Colonic mucosa (tissue), 4 donors: ENCODE results near the gene MTRFR. TPM values are rescaled to one million over a fixed set of nuclear protein-coding genes. Genes with fewer than 3 reads are reported as not detected.

Experiments used
- DNase-seq: peaks from one replicate; pipeline ENCODE4 v3.0.0-alpha.2; 2020
- H3K27ac ChIP-seq: fragments of 200-600 bp; one replicate; pipeline ENCODE4 v1.8.0; 2021
- H3K27me3 ChIP-seq: fragments of 200-600 bp; one replicate; pipeline ENCODE4 v1.8.0; 2021
- H3K36me3 ChIP-seq: fragments of 200-600 bp; one replicate; pipeline ENCODE4 v1.8.0; 2021
- H3K4me1 ChIP-seq: fragments of 200-600 bp; one replicate; pipeline ENCODE4 v1.8.0; 2021; ENCODE audit warnings: mild to moderate bottlenecking
- H3K4me3 ChIP-seq: fragments of 200-600 bp; one replicate; pipeline ENCODE4 v1.8.0; 2021
- H3K9ac ChIP-seq, 2 donors: one replicate each; pipeline ENCODE4 v1.7.0; 2013; ENCODE audit warnings: control low read depth in 2 of 2, low read depth in 2 of 2, low read length in 2 of 2
- H3K9me3 ChIP-seq: fragments of 200-600 bp; one replicate; pipeline ENCODE4 v1.8.0; 2021
- intact Hi-C: fragments of 100-400 bp; cut with DNase I; formaldehyde crosslinking; loops from one replicate; pipeline ENCODE4 v1.14.1; 2022
- total RNA-seq, 2 donors: library from RNA; stranded (reverse); fragmentation: NEBNext Ultra II Directional in 1 of 2; extraction: Animal tissue kit (Norgen Biotek cat#: 25700) in 1 of 2; gene quantifications; one replicate each; pipeline ENCODE4 v1.2.1, GENCODE V29; 2021
- TF ChIP-seq, protein P1 (sequence below): fragments of 200-600 bp; IDR thresholded peaks from one replicate; pipeline ENCODE4 v1.8.0; 2022; ENCODE audit warnings: antibody characterized with exemption, mild to moderate bottlenecking
- donor health status: healthy.
- donor health status: DM: no; HTN: no; CAD: no.
- donor health status: DM: no; HTN: no; CAD: no.

MTRFR gene
- total RNA-seq, 2 donors from 2014 or later: 10.6 to 17.4 TPM

GRCh38 chr12:123223241-123223668, 10.0 kb upstream of the MTRFR start:
- H3K9me3 ChIP-seq: no peaks in the 10 kb centered on the region
- DNase-seq: no peak
- intact Hi-C loops: no loop called here

GRCh38 chr12:123225443-123225842, 7.8 kb upstream of the MTRFR start:
- H3K4me1 ChIP-seq: no peaks in the 10 kb centered on the region
- H3K27me3 ChIP-seq: no peaks in the 10 kb centered on the region
- no peak overlapping the region for H3K27ac ChIP-seq
- H3K9ac ChIP-seq: no peak overlapping the region
- no peaks in the 10 kb centered on the region for H3K9me3 ChIP-seq
- TF ChIP-seq, protein P1, sequence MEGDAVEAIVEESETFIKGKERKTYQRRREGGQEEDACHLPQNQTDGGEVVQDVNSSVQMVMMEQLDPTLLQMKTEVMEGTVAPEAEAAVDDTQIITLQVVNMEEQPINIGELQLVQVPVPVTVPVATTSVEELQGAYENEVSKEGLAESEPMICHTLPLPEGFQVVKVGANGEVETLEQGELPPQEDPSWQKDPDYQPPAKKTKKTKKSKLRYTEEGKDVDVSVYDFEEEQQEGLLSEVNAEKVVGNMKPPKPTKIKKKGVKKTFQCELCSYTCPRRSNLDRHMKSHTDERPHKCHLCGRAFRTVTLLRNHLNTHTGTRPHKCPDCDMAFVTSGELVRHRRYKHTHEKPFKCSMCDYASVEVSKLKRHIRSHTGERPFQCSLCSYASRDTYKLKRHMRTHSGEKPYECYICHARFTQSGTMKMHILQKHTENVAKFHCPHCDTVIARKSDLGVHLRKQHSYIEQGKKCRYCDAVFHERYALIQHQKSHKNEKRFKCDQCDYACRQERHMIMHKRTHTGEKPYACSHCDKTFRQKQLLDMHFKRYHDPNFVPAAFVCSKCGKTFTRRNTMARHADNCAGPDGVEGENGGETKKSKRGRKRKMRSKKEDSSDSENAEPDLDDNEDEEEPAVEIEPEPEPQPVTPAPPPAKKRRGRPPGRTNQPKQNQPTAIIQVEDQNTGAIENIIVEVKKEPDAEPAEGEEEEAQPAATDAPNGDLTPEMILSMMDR: no peak
- intact Hi-C loops: no loop called here
- no peaks in the 10 kb centered on the region for H3K36me3 ChIP-seq
- H3K4me3 ChIP-seq: no peak overlapping the region
- no peak for DNase-seq

More at GRCh38 chr12:123223241-123223668, 10.0 kb upstream of the MTRFR start:
- TF ChIP-seq, protein P1: no peak
- no peak overlapping the region for H3K27ac ChIP-seq
- no peaks in the 10 kb centered on the region for H3K27me3 ChIP-seq
- no peak overlapping the region for H3K9ac ChIP-seq
- no peak overlapping the region for H3K4me3 ChIP-seq
- no peaks in the 10 kb centered on the region for H3K4me1 ChIP-seq
- no peaks in the 10 kb centered on the region for H3K36me3 ChIP-seq

DNA sequence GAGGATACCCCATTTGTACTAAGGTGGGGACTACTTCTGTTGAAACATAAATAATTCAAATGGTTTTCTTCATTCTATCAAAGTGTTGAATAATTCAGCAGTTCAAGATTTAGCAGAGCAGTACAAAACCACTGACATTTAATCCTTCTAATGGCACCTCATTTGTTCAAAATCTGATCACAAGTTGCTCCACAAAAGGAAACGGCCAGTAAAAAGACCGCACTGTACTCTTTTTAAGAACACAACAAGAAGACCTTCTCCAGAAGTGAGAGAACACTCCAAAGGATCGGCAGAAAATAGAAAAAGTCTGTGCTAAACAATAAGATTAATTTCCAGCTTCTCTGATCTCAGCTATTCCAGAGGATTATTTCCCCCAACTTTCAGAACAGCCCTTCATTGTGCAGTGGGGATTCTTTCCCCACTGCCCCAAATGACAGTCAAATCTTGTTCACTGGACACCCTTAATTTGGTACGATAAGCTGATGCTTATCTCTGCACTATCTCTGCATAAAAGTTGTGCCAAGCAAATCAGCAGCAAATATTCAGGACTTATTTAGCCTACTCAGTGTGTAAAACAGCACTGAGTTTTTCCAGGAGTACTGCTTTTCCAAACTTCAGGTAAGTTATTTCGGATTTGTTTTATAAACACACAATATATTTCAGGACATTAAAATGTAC, 5.5 kb upstream of the MTRFR start:
- no peak for DNase-seq
- H3K9me3 ChIP-seq: no peaks in the 10 kb centered on the region
- no peak overlapping the region for H3K9ac ChIP-seq
- H3K4me3 ChIP-seq: no peak overlapping the region
- TF ChIP-seq, protein P1: no peak
- no peaks in the 10 kb centered on the region for H3K36me3 ChIP-seq
- no peaks in the 10 kb centered on the region for H3K4me1 ChIP-seq
- intact Hi-C loops: no loop called here
- H3K27ac ChIP-seq: no peak overlapping the region
- H3K27me3 ChIP-seq: no peaks in the 10 kb centered on the region

DNA sequence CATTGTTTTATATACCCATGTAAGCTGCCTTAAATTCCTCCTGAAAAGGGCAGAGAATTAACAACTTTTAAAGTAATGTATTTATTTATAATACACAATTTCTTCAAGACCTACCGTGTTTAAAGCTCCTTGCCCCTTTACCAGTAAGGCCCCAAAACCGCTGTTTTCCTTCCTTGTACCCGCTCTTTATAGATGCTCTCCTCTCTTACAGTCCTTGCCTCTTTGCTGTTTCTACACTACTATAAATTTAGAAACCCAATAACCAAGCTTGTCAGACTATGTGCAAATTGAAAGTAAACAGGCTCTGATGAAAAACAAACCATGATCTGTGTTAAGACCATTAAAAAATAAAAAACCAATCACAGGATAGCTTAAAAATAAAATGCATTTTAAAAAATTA, 4.2 kb upstream of the MTRFR start:
- DNase-seq: no peak
- no peaks in the 10 kb centered on the region for H3K4me1 ChIP-seq
- no peak overlapping the region for H3K4me3 ChIP-seq
- H3K27me3 ChIP-seq: no peaks in the 10 kb centered on the region
- intact Hi-C loops: no loop called here
- no peaks in the 10 kb centered on the region for H3K36me3 ChIP-seq
- H3K9me3 ChIP-seq: no peaks in the 10 kb centered on the region
- no peak overlapping the region for H3K9ac ChIP-seq
- no peak overlapping the region for H3K27ac ChIP-seq
- TF ChIP-seq, protein P1: no peak

DNA sequence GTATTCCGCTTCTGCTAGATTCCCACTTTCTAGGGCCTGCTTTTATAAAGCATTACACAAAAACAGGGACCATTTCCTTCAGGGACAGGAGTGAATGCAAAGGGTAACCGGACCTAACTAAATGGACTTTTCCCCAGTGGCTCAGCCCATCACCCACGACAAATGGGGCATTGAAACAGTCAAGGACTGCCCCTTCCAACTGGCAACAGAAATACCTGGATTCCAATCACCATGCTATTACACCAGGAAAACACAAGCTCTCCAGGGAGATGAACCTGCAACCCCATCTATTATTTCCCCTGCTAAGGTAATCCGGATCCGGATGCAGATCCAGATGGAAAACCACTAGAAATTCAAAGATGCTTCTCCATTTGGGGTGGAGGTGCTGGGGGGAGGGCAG, 1.3 kb upstream of the MTRFR start:
- no peaks in the 10 kb centered on the region for H3K27me3 ChIP-seq
- no peak for DNase-seq
- H3K9ac ChIP-seq: peak overlapping the region; percentile 67 to 98
- no peaks in the 10 kb centered on the region for H3K9me3 ChIP-seq
- intact Hi-C loops: loop anchor here (10.0 kb wide), 2 partner anchors 77 to 367 kb away; partner anchors contain the start of gene PITPNM2
- peak overlapping the region; percentile 75 for H3K4me3 ChIP-seq
- H3K27ac ChIP-seq: peak overlapping the region; percentile 85
- no peaks in the 10 kb centered on the region for H3K4me1 ChIP-seq
- TF ChIP-seq, protein P1: no peak
- H3K36me3 ChIP-seq: no peaks in the 10 kb centered on the region
